Lower leg skin (tissue), 4 donors: ENCODE data around the gene GMCL2. TPM values are rescaled to one million over a fixed set of nuclear protein-coding genes. Genes with fewer than 3 reads are reported as not detected.

Experiments
- DNase-seq, 2 donors: peaks; one replicate each; pipeline ENCODE4 v3.0.0-alpha.2; 2019; ENCODE audit warnings: low spot score in 2 of 2
- H3K4me3 ChIP-seq: fragments of 200-600 bp; sonication (generic); 2 replicates; pipeline ENCODE4 v1.5.1; 2017; ENCODE audit warnings: mild to moderate bottlenecking, low read depth; ENCODE audit not compliant: poor library complexity, severe bottlenecking
- POLR2A ChIP-seq, 2 donors: fragments of 450-650 bp; IDR thresholded peaks; one replicate each; pipeline ENCODE4 v1.6.1; 2016 to 2017; ENCODE audit warnings: antibody characterized with exemption in 2 of 2, mild to moderate bottlenecking in 1 of 2, moderate library complexity in 1 of 2
- WGBS, 2 donors: methylation state at CpG; one replicate each; pipeline ENCODE4 v1.1.5; 2018; 5-methylcytosine and 5-hydroxymethylcytosine counted together
- intact Hi-C: fragments of 100-400 bp; cut with DNase I; formaldehyde crosslinking; loops from one replicate; pipeline ENCODE4 v1.15.0; 2023; ENCODE audit warnings: low total_unique reads
- total RNA-seq, 4 donors: library from RNA; depleted of rRNA; stranded (reverse); fragments of >200 nt; gene quantifications; one replicate each; pipeline ENCODE4 v1.1.0, GENCODE V29; 2016
- TF ChIP-seq, protein P1 (sequence below), 3 donors: fragments of 450-650 bp; IDR thresholded peaks; one replicate each; pipeline ENCODE4 v1.5.1; 2016; ENCODE audit warnings: antibody characterized with exemption in 3 of 3, mild to moderate bottlenecking in 3 of 3, moderate library complexity in 2 of 3

Gene GMCL2
- total RNA-seq, 4 donors from 2014 or later: not detected

DNA sequence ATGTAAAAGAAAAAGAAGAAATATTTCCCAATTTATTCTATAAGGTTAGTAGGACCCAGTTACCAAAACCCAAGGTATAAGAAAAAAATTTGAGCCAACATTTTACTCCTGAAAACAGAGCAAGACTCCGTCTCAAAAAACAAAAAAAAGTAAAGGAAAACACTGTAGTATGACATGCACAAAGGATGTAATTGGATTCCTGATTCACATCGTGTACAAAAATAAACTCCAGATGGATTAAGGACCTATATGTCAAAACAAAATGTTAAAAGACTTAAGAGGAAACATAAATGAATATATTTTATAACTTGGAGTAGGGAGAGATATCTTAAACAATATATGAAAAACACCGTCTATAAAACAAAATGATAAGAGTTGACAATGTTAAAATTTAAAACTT, 31.7 kb upstream of the GMCL2 start:
- intact Hi-C loops: no loop called here
- DNase-seq: no peak
- WGBS, 2 donors: 80 to 82% methylated on average over 3 of the region's 3 CpGs
- TF ChIP-seq, protein P1, sequence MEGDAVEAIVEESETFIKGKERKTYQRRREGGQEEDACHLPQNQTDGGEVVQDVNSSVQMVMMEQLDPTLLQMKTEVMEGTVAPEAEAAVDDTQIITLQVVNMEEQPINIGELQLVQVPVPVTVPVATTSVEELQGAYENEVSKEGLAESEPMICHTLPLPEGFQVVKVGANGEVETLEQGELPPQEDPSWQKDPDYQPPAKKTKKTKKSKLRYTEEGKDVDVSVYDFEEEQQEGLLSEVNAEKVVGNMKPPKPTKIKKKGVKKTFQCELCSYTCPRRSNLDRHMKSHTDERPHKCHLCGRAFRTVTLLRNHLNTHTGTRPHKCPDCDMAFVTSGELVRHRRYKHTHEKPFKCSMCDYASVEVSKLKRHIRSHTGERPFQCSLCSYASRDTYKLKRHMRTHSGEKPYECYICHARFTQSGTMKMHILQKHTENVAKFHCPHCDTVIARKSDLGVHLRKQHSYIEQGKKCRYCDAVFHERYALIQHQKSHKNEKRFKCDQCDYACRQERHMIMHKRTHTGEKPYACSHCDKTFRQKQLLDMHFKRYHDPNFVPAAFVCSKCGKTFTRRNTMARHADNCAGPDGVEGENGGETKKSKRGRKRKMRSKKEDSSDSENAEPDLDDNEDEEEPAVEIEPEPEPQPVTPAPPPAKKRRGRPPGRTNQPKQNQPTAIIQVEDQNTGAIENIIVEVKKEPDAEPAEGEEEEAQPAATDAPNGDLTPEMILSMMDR (IDR thresholded peaks at IDR 0.05): no peak
- no peak for TF ChIP-seq POLR2A (IDR thresholded peaks at IDR 0.05)
- H3K4me3 ChIP-seq: no peak overlapping the region

DNA sequence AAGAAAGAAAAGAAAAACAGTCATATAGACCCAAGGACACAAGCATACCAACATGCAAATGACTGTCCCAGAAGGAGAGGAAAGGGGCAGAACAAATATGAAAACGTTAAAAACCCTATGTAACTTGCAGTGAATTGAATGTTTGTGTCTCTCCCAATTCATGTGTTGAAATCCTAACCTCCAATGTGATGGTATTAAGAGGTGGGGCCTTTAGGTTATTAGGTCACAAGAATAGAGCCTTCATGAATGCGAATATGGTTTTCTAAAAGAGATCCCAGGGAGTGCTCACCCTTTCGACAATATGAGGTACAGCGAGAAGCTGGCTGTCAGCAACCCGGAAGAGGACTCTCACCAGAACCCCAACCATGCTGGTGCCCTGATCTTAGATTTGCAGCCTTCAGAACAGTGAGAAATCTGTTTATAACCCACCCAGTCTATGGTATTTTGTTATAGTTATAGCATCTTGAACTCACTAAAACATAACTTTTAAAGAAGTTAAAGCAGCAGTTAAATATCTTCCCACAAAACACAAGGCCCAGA, 31.1 kb upstream of the GMCL2 start:
- no peak for TF ChIP-seq POLR2A (IDR thresholded peaks at IDR 0.05)
- TF ChIP-seq, protein P1 (IDR thresholded peaks at IDR 0.05): no peak
- 79 to 87% methylated on average over 5 of the region's 5 CpGs for WGBS, 2 donors
- DNase-seq: no peak
- H3K4me3 ChIP-seq: no peak overlapping the region
- intact Hi-C loops: no loop called here

DNA sequence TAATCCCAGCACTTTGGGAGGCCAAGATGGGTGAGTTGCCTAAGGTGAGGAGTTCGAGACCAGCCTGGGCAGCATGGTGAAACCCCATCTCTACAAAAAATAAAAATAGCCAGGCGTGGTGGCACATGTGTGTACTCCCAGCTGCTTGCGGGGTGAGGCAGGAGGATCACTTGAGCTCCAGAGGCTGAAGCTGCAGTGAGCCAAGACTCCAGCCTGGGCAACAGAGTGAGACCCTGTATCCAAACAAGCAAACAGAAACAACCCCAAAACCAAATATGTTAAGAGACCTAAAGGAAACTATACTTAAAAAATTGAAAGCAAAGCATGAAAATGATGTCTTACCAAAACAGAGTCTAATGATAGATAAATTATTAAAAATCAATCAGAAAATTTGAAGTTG, 29.6 kb upstream of the GMCL2 start:
- no peak for TF ChIP-seq POLR2A (IDR thresholded peaks at IDR 0.05)
- TF ChIP-seq, protein P1 (IDR thresholded peaks at IDR 0.05): no peak
- intact Hi-C loops: no loop called here
- 93 to 100% methylated on average over 3 of the region's 3 CpGs for WGBS, 2 donors
- DNase-seq: no peak
- no peak overlapping the region for H3K4me3 ChIP-seq

DNA sequence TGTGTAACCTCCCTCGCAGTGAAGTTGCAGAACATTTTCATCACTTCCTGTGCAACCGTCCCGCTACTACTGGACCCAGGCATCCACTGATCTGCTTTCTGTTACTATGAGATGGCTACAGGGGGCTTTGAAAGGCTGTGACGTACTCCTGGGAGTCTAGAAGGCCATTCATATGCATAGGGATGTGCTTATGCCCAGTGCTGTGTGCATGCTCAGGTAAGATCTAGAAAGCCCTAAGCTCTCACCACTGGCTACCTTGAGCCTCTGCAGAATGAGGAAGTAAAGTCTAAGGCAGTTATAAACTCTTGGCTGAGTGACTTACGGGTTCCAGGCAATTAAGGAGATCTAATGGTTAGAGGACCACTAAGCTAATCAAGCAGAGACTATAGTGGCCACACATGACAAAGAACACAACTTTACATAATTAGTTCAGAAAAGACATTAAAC, 28.9 kb upstream of the GMCL2 start:
- no peak overlapping the region for H3K4me3 ChIP-seq
- no peak for DNase-seq
- intact Hi-C loops: no loop called here
- TF ChIP-seq, protein P1 (IDR thresholded peaks at IDR 0.05): no peak
- TF ChIP-seq POLR2A (IDR thresholded peaks at IDR 0.05): no peak
- WGBS, 2 donors: 80 to 83% methylated on average over 5 of the region's 5 CpGs

DNA sequence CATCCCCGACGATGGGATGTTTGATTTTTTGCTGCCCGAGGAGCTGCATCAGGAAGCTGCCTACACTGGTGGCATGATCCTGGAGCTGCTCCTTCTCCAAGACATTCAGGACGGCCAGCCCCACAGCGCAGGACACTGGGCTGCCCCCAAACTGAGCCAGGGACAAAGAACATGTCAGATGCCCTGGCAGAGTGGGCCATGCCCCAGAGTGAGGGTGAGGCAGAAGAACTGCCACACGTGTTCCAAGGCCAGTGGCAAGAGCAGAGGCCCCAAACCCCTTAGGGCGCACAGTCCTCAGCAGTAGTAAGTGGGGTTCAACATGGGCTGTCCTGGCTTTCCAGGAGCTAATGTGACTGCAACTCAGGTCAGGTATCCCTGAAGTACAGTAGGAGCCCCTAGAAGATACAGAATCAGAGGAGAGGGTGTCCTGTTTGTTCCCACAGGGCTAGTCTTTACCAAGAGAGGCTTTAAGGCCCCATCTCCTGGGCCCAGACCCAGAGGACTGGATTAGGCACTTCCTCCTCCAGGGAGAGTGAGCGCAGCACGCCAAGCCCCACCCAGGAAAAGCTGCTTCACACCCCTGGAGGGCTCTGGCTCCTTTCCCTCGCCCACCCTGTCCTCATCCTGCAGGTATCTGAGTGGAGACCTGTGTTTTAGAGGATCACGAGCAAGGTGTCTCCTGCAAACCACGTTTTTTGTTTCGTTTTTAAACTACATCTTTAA, 28.3 kb upstream of the GMCL2 start:
- intact Hi-C loops: no loop called here
- H3K4me3 ChIP-seq: no peak overlapping the region
- WGBS, 2 donors: 70 to 78% methylated on average over 12 to 13 of the region's 13 CpGs
- no peak for DNase-seq
- TF ChIP-seq POLR2A (IDR thresholded peaks at IDR 0.05): no peak
- TF ChIP-seq, protein P1 (IDR thresholded peaks at IDR 0.05): no peak
